Measurements from ENCODE around the gene VAV2.

The VAV2 gene, protein sequence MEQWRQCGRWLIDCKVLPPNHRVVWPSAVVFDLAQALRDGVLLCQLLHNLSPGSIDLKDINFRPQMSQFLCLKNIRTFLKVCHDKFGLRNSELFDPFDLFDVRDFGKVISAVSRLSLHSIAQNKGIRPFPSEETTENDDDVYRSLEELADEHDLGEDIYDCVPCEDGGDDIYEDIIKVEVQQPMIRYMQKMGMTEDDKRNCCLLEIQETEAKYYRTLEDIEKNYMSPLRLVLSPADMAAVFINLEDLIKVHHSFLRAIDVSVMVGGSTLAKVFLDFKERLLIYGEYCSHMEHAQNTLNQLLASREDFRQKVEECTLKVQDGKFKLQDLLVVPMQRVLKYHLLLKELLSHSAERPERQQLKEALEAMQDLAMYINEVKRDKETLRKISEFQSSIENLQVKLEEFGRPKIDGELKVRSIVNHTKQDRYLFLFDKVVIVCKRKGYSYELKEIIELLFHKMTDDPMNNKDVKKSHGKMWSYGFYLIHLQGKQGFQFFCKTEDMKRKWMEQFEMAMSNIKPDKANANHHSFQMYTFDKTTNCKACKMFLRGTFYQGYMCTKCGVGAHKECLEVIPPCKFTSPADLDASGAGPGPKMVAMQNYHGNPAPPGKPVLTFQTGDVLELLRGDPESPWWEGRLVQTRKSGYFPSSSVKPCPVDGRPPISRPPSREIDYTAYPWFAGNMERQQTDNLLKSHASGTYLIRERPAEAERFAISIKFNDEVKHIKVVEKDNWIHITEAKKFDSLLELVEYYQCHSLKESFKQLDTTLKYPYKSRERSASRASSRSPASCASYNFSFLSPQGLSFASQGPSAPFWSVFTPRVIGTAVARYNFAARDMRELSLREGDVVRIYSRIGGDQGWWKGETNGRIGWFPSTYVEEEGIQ

DNA sequence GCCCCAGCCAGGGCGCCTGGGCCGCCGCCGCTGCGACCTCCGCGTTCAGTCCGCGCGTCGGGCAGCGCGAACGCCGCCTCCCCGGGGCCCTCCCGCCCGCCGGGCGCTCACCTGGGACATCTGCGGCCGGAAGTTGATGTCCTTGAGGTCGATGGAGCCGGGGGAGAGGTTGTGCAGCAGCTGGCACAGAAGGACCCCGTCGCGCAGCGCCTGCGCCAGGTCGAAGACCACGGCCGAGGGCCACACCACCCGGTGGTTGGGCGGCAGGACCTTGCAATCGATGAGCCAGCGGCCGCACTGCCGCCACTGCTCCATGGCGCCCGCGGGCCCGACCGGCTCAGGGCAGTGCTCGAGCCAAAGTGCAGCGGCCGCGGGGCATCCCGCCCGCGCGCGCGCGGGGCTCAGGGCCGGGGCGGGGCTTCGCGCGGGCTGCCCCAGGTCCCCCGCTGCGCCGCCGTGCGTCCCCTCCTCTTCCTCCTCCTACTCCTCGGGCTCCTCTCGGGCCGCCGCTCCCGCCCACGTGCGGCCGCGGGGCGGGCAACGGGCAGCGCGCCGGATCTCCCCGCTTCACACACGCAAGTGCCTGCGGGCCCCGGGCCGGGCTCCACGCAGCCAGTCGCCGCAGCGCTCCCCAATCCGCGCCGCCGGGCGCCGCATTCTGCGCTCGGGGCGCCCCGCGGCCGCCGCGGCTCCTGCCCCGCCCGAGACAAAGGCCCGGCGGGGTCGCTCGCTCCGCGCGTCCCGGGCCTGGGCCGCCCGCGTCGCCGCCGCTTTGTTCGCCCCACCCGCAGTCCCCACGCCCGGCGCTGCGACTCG is at the start of gene VAV2:
Gene VAV2 (minus strand): TSS at position 361 of the 816 bp plus-strand sequence. CDS start 46 bp downstream, at position 315.
- no peaks in the 10 kb centered on the region for H3K9me3 ChIP-seq (ENCODE audit: insufficient read depth, low read depth, low read length)
- peaks cover 9% of the 10 kb centered on the region; the same call in 1 of the 2 replicates for H3K4me1 ChIP-seq (ENCODE audit: insufficient read depth, low read length)
- no peaks in the 10 kb centered on the region for H3K36me3 ChIP-seq (ENCODE audit: insufficient read depth, low read depth, low read length)
- peak within 1 kb of the TSS; percentile 80 for H3K4me3 ChIP-seq (ENCODE audit: low read length)
- H3K9ac ChIP-seq (ENCODE audit: low read depth, low read length): peak within 1 kb of the TSS; percentile 83
- H3K27ac ChIP-seq (ENCODE audit: low read length): no peak within 1 kb of the TSS
- H3K27me3 ChIP-seq (ENCODE audit: insufficient read depth, low read length): peaks cover 8% of the 10 kb centered on the region; the same call in 1 of the 2 replicates

DNA sequence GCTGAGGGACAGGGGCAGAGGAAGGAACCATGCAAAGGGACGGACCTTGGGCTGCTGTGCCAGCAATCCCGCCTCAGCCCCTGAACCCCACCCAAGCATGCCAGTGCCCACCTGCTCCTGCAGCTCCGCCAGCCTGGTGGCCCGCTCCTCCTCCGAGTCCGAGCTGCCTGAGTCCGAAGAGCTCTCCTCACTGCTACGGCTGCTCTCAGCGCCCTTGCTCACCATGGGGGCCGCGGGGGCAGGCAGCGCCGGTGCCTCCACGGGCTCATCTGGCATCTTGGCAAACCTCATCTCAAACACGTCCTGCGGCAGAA is 49.5 kb upstream of the VAV2 start:
- H3K36me3 ChIP-seq (ENCODE audit: insufficient read depth, low read depth, low read length): peaks cover 93% of the 10 kb centered on the region
- no peaks in the 10 kb centered on the region for H3K4me1 ChIP-seq (ENCODE audit: insufficient read depth, low read length)
- H3K27ac ChIP-seq (ENCODE audit: low read length): no peak overlapping the region
- no peak overlapping the region for H3K4me3 ChIP-seq (ENCODE audit: low read length)
- H3K9ac ChIP-seq (ENCODE audit: low read depth, low read length): no peak overlapping the region
- H3K9me3 ChIP-seq (ENCODE audit: insufficient read depth, low read depth, low read length): no peaks in the 10 kb centered on the region
- H3K27me3 ChIP-seq (ENCODE audit: insufficient read depth, low read length): no peaks in the 10 kb centered on the region

DNA sequence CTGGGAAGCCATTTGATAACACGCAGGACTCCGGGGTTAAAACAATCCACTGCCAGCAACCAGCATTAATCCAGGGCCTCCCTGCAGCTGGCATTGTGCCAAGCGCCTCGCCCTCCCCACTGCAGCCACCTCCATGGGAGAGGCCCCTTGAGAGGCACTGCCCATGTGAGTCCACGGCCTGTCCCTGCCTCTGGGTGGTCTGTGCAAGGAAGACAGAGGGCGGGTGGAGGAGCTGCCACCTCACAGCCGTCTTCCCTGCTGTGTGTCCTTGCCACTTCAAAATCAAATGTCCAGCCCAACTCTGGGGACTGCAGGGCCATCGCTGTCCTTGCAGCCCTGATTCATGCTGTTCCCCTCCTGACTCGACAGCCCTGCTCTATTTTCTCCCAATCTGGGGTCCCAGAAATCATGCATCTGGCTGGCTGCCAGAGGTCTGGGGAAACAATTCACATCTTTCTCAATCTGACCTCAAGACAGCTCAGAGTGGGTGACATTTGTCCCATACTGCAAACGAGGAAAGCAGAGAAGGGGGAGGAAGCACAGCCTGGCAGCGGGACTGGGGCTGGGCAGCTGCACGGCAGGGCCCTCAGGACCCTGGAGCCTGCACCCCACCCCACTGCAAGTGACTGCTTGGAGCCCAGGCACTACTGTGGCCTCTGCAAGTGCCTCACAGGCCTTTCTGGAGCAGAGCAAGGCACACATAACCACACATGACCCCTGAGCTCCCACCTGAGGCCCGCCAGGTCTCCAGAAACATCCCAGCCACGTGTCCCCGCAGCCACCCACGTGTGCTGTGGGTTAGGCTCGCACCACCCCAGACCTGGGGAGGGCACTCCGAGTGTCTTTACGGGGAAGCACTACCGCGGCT is 48.9 kb upstream of the VAV2 start:
- Histone ChIP-seq H3K36me3 (ENCODE audit: insufficient read depth, low read depth, low read length) (peaks cover 93% of the 10 kb centered on the region), H3K4me3 (ENCODE audit: low read length) (no peak overlapping the region), H3K27me3 (ENCODE audit: insufficient read depth, low read length) (no peaks in the 10 kb centered on the region), H3K9me3 (ENCODE audit: insufficient read depth, low read depth, low read length) (no peaks in the 10 kb centered on the region), H3K27ac (ENCODE audit: low read length) (no peak overlapping the region), H3K4me1 (ENCODE audit: insufficient read depth, low read length) (no peaks in the 10 kb centered on the region), H3K9ac (ENCODE audit: low read depth, low read length) (no peak overlapping the region)

DNA sequence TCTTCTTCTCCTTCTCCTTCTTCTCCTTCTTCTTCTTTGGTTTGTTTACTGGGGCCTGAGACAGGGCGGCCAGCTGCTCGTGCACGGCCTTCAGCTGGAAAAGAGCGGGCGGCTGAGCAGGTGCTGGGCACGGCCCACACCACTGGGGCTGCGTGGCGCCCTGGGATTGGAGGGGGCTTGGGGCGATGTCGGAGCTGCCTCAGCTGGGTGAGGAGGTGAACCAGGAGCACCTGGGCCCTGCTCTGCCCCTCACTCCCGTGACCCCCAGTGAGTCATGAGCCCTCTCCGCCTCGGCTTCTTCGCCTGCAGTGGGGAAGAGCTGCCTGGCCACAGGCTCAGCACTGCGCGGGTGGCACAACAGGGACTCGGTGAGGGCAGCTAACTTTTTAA is 48.0 kb upstream of the VAV2 start:
- no peak overlapping the region for H3K9ac ChIP-seq (ENCODE audit: low read depth, low read length)
- no peaks in the 10 kb centered on the region for H3K4me1 ChIP-seq (ENCODE audit: insufficient read depth, low read length)
- H3K27ac ChIP-seq (ENCODE audit: low read length): no peak overlapping the region
- no peaks in the 10 kb centered on the region for H3K27me3 ChIP-seq (ENCODE audit: insufficient read depth, low read length)
- H3K36me3 ChIP-seq (ENCODE audit: insufficient read depth, low read depth, low read length): peaks cover 93% of the 10 kb centered on the region
- H3K4me3 ChIP-seq (ENCODE audit: low read length): no peak overlapping the region
- no peaks in the 10 kb centered on the region for H3K9me3 ChIP-seq (ENCODE audit: insufficient read depth, low read depth, low read length)

DNA sequence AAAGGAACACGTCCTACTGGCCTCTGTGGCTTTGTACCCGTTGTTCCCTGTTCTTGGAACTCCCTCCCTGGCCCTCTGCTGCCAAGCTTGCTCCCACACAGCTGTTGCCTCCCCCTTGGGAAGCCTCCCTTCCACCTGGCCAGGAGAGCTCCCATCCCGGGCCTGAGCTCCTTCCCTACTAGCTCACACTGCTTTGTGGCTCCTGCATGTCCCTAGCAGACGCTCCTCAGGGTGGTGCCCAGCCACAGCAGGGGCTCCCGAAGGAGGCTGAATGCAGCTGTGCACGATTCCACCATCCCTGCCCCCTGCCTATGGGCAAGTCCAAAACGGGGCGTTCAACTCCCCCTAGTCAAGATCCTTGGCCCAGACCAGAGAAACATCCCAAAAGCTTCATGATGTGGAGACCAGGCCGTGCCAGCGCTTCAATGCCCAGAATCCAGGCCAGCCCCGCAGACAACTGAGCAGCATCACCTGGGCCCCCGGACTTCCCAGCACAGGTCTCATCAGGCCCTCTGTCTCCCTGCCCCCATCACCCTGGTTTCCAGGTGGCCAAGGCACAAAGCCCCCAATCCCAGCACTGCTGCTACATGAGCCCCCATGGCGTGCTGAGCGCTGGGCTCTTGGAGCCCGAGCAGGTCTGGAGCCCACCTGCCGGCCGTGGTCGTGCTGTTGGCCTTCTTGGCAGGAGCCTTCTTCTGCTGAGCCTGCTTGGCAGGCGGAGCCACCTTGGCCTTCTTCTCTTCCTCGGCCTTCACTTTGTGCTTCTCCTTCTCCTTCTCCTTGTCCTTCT is 47.5 kb upstream of the VAV2 start:
- no peak overlapping the region for H3K9ac ChIP-seq (ENCODE audit: low read depth, low read length)
- H3K4me1 ChIP-seq (ENCODE audit: insufficient read depth, low read length): no peaks in the 10 kb centered on the region
- peaks cover 93% of the 10 kb centered on the region for H3K36me3 ChIP-seq (ENCODE audit: insufficient read depth, low read depth, low read length)
- no peaks in the 10 kb centered on the region for H3K9me3 ChIP-seq (ENCODE audit: insufficient read depth, low read depth, low read length)
- no peaks in the 10 kb centered on the region for H3K27me3 ChIP-seq (ENCODE audit: insufficient read depth, low read length)
- H3K27ac ChIP-seq (ENCODE audit: low read length): no peak overlapping the region
- no peak overlapping the region for H3K4me3 ChIP-seq (ENCODE audit: low read length)

DNA sequence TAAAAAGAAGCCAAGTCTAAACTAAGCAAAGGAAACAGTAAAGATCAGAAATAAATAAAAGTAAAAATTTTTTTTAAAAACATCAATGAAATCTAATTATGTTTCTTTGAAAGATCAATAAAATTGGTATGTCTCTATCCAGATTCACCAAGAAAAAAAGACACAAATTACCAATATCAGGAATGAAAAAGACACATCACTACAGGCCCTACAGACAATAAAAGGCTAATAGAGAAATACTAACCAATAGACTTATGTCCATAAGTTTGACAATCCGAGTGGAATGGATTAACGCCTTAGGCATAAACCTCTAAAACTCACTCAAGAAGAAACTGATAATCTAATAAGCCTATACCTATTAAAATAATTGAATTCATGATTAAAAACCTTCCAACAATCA is 45.5 kb upstream of the VAV2 start:
- Histone ChIP-seq H3K27ac (ENCODE audit: low read length) (no peak overlapping the region), H3K27me3 (ENCODE audit: insufficient read depth, low read length) (no peaks in the 10 kb centered on the region), H3K9me3 (ENCODE audit: insufficient read depth, low read depth, low read length) (no peaks in the 10 kb centered on the region), H3K4me1 (ENCODE audit: insufficient read depth, low read length) (no peaks in the 10 kb centered on the region), H3K36me3 (ENCODE audit: insufficient read depth, low read depth, low read length) (peaks cover 92% of the 10 kb centered on the region), H3K9ac (ENCODE audit: low read depth, low read length) (no peak overlapping the region), H3K4me3 (ENCODE audit: low read length) (no peak overlapping the region)

DNA sequence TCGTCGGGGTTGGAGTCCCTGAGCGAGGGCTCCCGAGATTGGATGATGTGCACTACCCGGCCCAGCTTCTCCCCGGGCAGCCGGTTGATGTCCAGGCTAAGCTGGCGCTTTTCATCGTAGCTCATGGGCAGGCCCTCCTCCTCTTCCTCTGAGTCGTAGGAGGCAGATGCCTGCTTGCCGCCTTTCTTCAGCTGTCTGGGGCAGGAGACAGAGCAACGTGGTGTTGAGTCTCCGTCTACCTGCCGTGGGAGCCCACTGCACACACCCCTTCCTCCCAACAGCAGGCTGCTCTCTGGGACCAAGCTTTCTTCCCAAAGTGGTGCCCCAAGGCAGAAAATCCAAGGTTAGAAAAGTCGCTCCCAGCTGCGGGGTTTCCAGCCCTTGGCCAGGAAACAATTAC is 44.0 kb upstream of the VAV2 start:
- Histone ChIP-seq H3K36me3 (ENCODE audit: insufficient read depth, low read depth, low read length) (peaks cover 92% of the 10 kb centered on the region), H3K9ac (ENCODE audit: low read depth, low read length) (no peak overlapping the region), H3K4me1 (ENCODE audit: insufficient read depth, low read length) (no peaks in the 10 kb centered on the region)

DNA sequence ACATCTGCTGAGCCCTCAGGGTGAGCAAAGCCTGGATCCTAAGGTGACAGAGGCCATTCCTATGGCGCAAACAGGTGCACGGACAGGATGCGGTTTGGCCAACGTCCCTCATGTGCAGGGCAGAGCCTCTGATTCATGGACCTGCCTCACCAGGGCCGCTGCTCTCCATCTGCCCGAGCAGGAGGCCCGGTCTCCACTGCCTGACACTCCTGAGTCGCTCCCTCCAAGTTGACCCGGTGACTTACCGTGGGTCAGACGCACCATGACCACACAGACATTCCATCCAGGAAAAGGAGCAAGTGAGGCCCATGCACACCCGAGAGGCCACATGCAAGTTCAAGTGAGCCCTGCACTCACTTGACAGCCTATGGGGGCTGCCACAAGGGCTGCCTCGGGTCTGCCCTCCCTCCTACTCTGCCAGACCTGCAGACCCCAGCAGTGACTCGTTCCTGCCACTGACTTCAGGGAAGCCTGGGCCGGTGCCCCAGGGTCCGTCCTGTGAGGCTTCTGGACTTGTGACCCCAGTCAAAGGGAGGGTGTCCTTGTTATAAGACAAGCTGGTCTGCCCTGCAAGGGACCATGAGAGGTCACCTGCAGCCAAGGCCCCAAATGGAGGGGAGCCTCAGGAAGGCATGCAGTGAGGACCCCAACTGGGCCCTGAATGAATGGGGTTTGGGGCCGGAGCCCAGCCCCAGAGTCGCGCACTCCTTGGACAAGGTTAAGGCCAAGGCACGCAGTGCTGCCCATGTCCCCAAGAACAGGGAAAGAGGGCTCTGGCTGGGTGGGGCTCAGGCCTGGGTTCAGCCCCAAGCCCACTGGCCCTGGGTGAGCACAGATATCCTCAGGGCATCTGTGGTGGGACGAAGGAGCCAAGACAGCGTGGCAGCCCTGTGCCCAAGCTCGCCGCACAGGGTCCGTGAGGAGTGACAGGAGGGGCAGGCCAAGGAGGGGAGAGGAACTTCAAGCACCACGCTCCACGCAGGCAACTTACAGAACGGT is 43.2 kb upstream of the VAV2 start:
- H3K4me3 ChIP-seq (ENCODE audit: low read length): no peak overlapping the region
- H3K9me3 ChIP-seq (ENCODE audit: insufficient read depth, low read depth, low read length): no peaks in the 10 kb centered on the region
- no peak overlapping the region for H3K27ac ChIP-seq (ENCODE audit: low read length)
- H3K27me3 ChIP-seq (ENCODE audit: insufficient read depth, low read length): no peaks in the 10 kb centered on the region
- H3K4me1 ChIP-seq (ENCODE audit: insufficient read depth, low read length): no peaks in the 10 kb centered on the region
- no peak overlapping the region for H3K9ac ChIP-seq (ENCODE audit: low read depth, low read length)
- peaks cover 92% of the 10 kb centered on the region for H3K36me3 ChIP-seq (ENCODE audit: insufficient read depth, low read depth, low read length)

More for the DNA sequence above, 44.0 kb upstream of the VAV2 start:
- no peaks in the 10 kb centered on the region for H3K9me3 ChIP-seq (ENCODE audit: insufficient read depth, low read depth, low read length)
- no peak overlapping the region for H3K27ac ChIP-seq (ENCODE audit: low read length)
- no peaks in the 10 kb centered on the region for H3K27me3 ChIP-seq (ENCODE audit: insufficient read depth, low read length)
- H3K4me3 ChIP-seq (ENCODE audit: low read length): no peak overlapping the region

DNA sequence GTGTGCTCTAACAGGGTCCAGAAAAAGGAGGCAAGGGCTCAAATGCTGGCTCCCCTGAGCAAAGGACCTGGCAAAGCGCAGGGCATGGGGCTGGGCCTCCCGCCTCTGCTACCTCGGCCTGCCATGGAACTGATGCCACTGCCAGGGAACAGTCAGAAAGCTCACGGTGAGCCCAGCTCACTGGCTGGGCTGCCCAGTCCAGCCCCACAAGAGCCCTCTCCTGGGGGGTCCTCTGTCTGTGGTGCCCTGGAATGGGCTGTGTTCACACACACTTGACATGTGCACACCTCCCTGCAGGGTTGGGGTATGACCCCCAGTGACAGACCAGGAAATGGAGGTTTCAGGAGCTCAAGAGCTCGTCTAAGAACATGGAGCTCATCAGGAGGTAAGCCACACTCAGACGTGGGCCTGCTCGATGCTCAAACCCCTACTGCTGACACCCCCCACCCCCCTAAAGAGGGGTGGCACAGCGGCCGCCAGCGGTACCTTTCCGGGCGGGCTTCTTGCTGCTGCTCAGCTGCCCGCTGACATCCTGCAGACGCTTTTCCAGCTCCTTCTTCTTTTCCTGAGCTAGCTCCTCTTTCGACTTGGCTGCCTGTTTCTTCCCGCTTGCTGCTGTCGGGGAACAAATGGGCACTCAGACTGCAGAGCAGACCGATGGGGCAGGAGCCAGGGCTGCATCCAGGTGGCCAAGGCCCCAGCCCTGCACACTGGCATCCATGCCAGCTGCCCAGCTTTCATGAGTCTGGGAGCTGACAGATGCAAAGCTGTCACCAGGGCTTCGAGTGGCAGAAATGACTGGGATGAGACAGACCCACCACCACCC is 42.3 kb upstream of the VAV2 start:
- peaks cover 89% of the 10 kb centered on the region for H3K36me3 ChIP-seq (ENCODE audit: insufficient read depth, low read depth, low read length)
- H3K9ac ChIP-seq (ENCODE audit: low read depth, low read length): no peak overlapping the region
- H3K4me3 ChIP-seq (ENCODE audit: low read length): no peak overlapping the region
- no peaks in the 10 kb centered on the region for H3K27me3 ChIP-seq (ENCODE audit: insufficient read depth, low read length)
- no peak overlapping the region for H3K27ac ChIP-seq (ENCODE audit: low read length)
- no peaks in the 10 kb centered on the region for H3K4me1 ChIP-seq (ENCODE audit: insufficient read depth, low read length)
- no peaks in the 10 kb centered on the region for H3K9me3 ChIP-seq (ENCODE audit: insufficient read depth, low read depth, low read length)
